ENCODE results near the gene RPS6KA1. TPM values are rescaled to one million over a fixed set of nuclear protein-coding genes. Genes with fewer than 3 reads are reported as not detected.

RPS6KA1 gene
- total and polyA plus RNA-seq, 3 donors from 2014 or later: 14.9 to 24.2 (median 15.6) TPM

GRCh38 chr1:26522073-26522472 is 7.5 kb upstream of the RPS6KA1 start:
- Histone ChIP-seq H3K27me3 (no peaks in the 10 kb centered on the region), H3K4me1 (no peaks in the 10 kb centered on the region), H3K9me3 (no peaks in the 10 kb centered on the region), H3K36me3 (ENCODE audit: low read depth, missing control alignments) (no peaks in the 10 kb centered on the region), H3K4me3 (no peak overlapping the region), H3K27ac (no peak overlapping the region)
- no peak for TF ChIP-seq POLR2A (IDR thresholded peaks at IDR 0.05)
- TF ChIP-seq, protein P1, sequence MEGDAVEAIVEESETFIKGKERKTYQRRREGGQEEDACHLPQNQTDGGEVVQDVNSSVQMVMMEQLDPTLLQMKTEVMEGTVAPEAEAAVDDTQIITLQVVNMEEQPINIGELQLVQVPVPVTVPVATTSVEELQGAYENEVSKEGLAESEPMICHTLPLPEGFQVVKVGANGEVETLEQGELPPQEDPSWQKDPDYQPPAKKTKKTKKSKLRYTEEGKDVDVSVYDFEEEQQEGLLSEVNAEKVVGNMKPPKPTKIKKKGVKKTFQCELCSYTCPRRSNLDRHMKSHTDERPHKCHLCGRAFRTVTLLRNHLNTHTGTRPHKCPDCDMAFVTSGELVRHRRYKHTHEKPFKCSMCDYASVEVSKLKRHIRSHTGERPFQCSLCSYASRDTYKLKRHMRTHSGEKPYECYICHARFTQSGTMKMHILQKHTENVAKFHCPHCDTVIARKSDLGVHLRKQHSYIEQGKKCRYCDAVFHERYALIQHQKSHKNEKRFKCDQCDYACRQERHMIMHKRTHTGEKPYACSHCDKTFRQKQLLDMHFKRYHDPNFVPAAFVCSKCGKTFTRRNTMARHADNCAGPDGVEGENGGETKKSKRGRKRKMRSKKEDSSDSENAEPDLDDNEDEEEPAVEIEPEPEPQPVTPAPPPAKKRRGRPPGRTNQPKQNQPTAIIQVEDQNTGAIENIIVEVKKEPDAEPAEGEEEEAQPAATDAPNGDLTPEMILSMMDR (IDR thresholded peaks at IDR 0.05): no peak
- intact Hi-C loops (cut with DNase I; ENCODE audit: low total_unique reads): no loop called here
- DNase-seq: no peak

- H3K9me3 ChIP-seq: no peaks in the 10 kb centered on the region
- H3K4me1 ChIP-seq: no peaks in the 10 kb centered on the region
- TF ChIP-seq, protein P1 (IDR thresholded peaks at IDR 0.05): no peak
- TF ChIP-seq POLR2A (IDR thresholded peaks at IDR 0.05): no peak
- no peak for DNase-seq
- H3K27me3 ChIP-seq: no peaks in the 10 kb centered on the region
- H3K27ac ChIP-seq: no peak overlapping the region
- H3K36me3 ChIP-seq (ENCODE audit: low read depth, missing control alignments): no peaks in the 10 kb centered on the region
- WGBS, 2 donors: 71 to 76% methylated on average over 4 of the region's 4 CpGs
- no peak overlapping the region for H3K4me3 ChIP-seq
- intact Hi-C loops (cut with DNase I; ENCODE audit: low total_unique reads): no loop called here
Observed at GRCh38 chr1:26524181-26524580, 5.4 kb upstream of the RPS6KA1 start.

DNA sequence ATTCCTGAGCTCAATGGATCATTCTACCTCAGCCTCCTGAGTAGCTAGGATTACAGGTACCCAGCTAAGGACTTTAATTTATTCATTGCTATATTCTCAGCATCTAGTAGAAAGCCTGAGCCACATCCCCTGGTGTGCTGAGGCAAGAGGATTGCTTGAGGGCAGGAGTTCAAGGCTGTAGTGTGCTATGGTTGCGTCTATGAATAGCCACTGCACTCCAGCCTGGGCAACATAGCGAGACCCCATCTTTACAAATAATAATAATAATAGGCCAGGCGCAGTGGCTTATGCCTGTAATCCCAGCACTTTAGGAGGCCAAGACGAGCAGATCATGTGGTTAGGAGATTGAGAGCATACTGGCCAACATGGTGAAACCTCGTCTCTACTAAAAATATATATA is 3.3 kb upstream of the RPS6KA1 start:
- Histone ChIP-seq H3K27ac (no peak overlapping the region), H3K36me3 (ENCODE audit: low read depth, missing control alignments) (no peaks in the 10 kb centered on the region), H3K4me1 (peaks cover 12% of the 10 kb centered on the region), H3K27me3 (no peaks in the 10 kb centered on the region), H3K9me3 (no peaks in the 10 kb centered on the region), H3K4me3 (no peak overlapping the region)
- intact Hi-C loops (cut with DNase I; ENCODE audit: low total_unique reads): no loop called here
- TF ChIP-seq, protein P1 (IDR thresholded peaks at IDR 0.05): no peak
- 77 to 81% methylated on average over 5 of the region's 5 CpGs for WGBS, 2 donors
- no peak for DNase-seq

GRCh38 chr1:26529405-26529654 is 231 bp upstream of the RPS6KA1 start:
- Histone ChIP-seq H3K4me1 (peaks cover 12% of the 10 kb centered on the region), H3K4me3 (peak overlapping the region; percentile 34 to 66), H3K27me3 (no peaks in the 10 kb centered on the region), H3K9me3 (no peaks in the 10 kb centered on the region), H3K27ac (no peak overlapping the region), H3K36me3 (ENCODE audit: low read depth, missing control alignments) (no peaks in the 10 kb centered on the region)
- no peak for DNase-seq
- TF ChIP-seq, protein P1 (IDR thresholded peaks at IDR 0.05): no peak
- no peak for TF ChIP-seq POLR2A (IDR thresholded peaks at IDR 0.05)
- WGBS, 2 donors: 0 to 1% methylated on average over 4 to 7 of the region's 19 CpGs
- intact Hi-C loops (cut with DNase I; ENCODE audit: low total_unique reads): no loop called here

GRCh38 chr1:26530410-26530894 is 891 bp downstream of the RPS6KA1 start:
- intact Hi-C loops (cut with DNase I; ENCODE audit: low total_unique reads): no loop called here
- no peak for DNase-seq
- Histone ChIP-seq H3K27me3 (no peaks in the 10 kb centered on the region), H3K4me3 (peak overlapping the region; percentile 57 to 66), H3K4me1 (peaks cover 12% of the 10 kb centered on the region), H3K9me3 (no peaks in the 10 kb centered on the region), H3K27ac (no peak overlapping the region), H3K36me3 (ENCODE audit: low read depth, missing control alignments) (no peaks in the 10 kb centered on the region)
- TF ChIP-seq, protein P1 (IDR thresholded peaks at IDR 0.05): no peak
- TF ChIP-seq POLR2A (IDR thresholded peaks at IDR 0.05): no peak
- 23 to 25% methylated on average over 5 to 8 of the region's 8 CpGs for whole genome bisulfite sequencing, 2 donors

Data from testis (tissue), 3 donors.